H4 (cell line): ENCODE data around the gene GPC5. TPM values are rescaled to one million over a fixed set of nuclear protein-coding genes. Genes with fewer than 3 reads are reported as not detected.

Source experiments
- DNase-seq: peaks from one replicate; pipeline ENCODE4 v3.0.0-alpha.2; 2015; ENCODE audit warnings: low spot score
- total RNA-seq: library from RNA; depleted of rRNA; stranded (reverse); fragments of >200 nt; shearing (Covaris generic); gene quantifications from 2 replicates; pipeline ENCODE4 v1.2.3, GENCODE V29; 2014

Gene GPC5
- total RNA-seq, 1 experiment from 2014 or later = 1.5 TPM

DNA sequence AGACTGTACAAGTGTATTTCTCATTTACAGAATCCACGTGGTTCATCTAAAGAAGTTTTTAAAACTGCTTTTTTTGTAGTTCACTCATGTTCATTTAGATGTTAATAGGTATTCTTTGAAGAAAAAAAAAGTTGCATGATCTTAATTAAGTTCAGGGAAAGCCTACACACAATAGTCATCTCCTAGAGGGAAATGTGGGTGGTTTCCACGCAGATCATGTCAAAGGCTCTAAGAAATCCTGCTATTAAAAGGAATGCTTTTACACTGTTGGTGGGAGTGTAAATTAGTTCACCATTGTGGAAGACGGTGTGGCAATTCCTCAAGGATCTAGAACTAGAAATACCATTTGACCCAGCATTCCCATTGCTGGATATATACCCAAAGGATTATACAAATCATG is 312.3 kb downstream of the GPC5 start:
- DNase-seq = no peak

DNA sequence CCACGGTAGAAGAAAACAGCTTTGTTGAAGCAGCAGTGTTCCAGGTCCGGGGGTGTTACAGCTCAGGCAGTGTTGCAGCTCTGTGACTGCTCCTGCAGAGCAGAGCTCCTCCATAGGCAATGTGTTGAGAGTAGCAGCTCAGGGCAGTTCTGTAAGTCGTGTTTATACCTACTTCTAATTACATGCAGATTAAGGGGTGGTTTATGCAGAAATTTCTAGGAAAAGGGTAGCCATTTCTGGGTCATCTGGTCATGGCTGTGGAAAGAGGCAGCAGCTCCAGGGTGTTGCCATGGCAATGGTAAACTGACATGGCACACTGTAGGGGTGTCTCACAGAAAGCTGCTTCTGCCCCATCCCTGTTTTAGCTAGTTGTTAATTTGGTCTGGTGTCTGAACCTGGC is 316.4 kb downstream of the GPC5 start:
- no peak for DNase-seq

DNA sequence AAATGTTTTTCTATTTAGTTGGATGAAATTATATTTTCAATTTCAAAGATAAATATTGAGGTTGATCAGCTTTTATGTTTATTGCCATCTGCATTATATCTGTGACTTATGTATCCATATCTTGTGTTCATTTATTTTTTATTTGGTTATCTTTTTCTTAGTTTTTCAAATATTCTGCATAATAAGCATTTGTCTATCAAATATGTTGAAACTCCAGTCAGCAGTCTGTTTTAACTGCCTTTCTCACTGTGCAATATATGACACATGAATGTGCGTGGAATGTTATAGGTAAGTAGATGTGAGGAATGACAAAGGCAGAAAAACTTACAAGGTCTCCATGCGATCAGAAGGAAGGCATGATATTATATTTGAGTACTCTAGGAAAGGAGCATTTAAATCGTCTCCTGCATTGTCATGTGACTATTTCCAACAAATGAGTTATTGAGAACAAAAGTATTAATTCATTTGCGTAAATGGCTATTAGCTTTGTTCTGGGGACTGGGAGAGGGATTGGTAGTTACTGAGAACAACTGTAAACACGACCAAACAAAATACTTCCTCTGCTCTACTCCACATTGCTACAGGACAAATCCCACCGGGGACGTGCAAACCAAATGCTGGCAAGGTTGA is 318.1 kb downstream of the GPC5 start:
- DNase-seq = no peak

DNA sequence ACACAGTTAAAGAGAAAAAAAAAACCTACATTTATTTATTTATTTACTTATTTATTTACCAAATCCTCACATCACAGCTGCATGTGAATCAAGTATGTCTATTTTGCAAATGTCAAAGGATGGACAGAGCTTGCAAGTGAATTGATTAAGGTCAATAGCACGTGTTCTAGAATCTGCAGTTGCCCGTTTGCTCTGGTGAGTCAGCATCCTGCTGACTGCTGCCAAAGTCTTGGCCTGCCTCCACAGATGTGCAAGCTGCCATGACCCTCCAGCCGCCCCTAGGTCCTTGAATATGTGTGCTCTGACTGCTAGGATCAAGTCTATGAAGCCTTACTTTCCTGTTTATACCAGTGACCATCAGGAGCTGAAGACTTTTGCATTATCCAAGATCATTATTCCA is 320.6 kb downstream of the GPC5 start:
- DNase-seq = peak; percentile 14

DNA sequence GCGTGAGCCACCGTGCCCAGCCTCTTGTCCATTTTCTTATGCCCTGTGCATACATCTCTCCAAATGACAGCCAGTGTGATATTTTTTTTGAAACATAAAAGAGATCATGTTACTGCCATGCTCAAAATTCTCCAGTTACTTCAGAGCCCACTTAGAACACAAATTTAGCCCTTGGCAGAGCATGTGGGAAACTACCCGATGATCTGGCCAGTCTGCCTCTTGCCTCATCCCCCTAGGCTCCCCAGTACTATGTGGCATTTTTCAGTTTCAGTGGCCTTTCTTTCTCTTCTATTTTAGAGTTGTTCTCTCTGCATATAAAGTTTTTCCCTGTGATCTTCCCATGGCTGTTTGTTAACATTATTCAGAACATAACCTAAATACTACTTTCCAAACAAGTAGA is 323.0 kb downstream of the GPC5 start:
- no peak for DNase-seq

DNA sequence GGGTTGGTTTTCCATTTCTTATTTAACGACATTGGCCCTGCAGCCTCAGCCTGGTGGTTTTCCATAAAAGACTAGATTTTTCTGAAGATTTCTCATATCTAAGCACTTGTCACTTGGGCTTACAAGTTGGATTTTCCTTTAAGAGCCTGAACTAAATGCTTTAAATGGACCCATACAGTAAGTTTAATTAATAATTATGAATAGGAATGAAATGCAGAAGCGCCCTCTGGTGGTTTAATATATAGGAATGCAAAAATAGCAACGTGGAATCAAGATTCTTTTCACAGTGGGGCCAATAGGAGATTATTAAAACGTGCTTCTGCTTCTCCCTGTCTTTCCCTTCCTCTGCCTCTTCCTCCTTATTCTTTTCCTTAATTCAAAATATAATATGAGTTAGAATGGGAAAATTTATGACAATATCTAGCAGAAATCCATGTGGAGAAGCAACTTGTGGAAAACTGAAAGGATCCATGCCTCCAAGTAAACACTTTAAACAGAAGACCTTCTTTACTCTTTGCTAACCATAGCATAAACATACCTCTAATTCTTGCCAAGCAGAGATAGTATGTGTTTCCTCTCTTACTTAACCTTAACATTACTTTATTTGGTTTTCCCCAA is 324.0 kb downstream of the GPC5 start:
- peak; percentile 3 for DNase-seq

DNA sequence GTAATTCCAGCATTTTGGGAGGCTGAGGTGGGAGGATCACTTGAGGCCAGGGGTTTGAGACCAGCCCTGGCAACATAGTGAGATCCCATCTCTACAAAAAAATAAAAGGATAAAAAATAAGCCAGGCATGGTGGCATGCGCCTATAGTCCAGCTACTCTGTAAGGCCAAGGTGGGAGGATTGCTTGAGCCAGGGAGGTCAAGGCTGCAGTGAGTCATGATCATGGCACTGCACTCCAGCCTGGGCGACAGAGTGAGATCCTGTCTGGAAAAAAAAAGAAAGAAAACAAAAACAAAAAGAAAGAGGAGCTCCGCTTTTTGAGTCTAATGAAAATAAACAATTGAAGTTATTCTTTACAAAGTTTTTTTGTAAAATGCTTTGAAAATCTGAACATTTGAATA is 326.2 kb downstream of the GPC5 start:
- DNase-seq = no peak

DNA sequence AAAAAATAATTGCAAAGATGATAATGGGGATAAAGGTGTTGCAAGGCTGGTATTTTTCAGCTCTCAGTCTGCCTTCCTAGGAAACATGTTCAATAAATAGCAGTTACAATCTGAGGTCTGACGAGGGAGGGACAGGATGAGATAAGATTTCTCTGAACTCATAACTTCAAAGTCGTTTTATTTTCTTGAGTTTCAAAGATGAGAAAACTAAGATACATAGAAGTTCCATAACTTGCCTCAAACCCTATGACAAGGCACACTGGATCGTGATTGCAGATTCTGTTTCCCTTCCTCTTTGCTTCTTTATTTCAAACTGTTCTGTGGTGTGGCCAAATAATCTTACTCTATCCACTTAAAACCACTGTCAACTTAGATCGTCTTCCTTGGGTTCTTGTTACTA is 327.2 kb downstream of the GPC5 start:
- no peak for DNase-seq

DNA sequence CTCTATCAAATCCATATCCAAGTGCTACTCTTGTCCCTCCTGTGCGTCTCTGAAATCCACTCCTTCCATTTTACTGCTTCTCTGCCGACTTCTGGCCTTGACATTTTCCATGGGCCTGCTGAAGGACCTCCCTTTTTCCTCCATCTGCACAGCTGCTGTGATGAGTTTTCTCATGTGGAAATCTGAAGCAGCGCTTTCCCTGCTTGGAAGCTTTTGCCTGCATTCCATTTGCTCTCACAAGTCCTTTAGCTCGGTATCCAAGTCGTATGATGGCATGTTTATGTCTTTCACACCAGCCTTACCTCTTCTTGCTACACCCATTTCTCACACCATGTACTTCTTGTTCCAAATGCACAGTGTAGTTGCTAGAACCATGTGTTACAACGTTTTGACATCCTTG is 328.2 kb downstream of the GPC5 start:
- DNase-seq = no peak

DNA sequence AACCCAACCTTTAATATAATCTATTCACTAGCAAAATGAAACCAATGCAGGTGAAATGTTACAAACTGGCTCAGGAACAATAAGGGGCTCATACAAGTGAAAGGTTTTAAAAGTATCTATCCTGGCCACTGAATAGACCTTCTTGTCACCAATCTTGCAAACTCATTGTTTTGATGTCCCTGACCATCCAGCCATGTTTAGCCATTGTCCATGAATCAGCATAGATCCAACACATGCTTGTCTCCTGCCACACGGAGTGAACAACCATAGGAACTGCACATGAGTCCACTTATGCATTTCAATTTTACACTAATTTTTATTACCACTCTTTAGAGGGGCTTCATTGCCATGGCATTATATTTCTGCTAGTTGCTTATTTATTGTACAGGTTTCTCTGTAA is 331.4 kb downstream of the GPC5 start:
- DNase-seq = no peak

DNA sequence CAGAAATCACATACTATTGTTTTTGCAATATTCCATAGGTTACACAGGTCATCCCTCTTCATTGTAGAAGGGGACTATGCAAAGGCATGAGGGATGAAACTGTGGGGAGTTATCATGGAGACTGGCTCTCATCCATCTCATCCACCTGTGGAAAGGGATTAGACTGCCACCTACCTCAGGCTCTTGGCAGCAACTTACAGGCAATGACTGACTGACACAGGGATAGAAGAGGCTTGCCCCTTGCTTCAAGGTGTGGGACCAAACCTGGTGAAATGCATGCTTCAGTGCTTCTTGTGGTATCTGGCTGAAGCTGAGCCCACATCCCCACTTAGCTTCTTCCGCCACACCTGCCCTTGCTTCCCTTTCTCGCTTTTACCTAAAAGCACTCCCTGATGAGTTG is 341.3 kb downstream of the GPC5 start:
- no peak for DNase-seq

DNA sequence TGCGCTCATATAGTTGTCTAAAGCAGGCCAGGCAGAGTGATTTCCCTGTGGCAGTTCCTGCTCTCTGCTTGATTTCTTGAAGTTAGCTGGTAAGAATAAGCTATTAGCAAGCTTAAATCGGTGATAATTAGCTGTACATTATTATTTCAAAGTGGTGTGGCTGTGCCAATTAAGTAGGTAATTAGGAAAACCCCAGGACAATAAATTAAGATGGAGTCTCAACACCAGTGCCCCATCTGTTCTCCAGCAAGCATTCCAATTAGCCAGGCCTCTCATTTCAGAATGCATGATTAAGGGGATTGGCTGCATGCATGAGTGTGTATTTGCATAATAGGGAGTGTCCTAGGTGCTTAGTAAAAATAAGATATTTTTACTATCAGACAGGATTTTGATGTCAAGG is 342.3 kb downstream of the GPC5 start:
- no peak for DNase-seq

DNA sequence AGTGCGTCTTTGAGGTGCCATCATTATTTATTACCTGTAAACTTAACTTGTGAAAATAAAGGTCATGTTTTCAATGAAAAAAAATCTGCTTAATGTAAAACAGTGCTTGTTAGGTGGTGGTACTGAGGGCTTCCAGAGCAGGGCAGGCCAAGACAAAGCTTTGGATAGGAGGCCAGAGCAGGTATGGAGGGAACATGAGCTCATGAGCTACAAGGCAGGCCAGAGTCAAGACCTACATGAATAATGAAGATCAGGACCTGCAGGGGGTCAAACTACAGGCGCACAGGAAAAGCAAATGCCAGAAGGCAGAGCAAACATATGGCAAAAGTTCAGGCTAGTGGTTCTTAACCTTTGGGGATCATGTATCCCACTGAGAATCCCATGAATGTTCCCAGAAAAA is 343.5 kb downstream of the GPC5 start:
- no peak for DNase-seq

DNA sequence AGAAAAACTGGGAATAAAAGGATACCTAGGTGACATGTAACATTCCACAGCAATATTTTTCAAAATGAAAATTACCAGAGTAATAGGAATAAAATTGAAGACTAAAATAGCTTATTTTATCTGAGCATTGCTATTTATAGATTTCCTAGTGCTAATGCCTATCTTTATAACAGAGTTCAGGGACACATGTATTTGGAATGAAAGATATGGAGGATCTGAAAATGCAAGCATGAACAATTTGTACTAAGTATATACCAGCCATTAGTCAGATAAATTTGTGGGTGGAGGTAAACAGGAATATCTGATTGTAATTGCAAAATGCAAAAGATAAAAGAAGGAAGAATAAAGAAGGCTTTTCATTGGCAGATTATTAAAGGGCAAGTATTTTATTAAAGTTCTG is 345.9 kb downstream of the GPC5 start:
- no peak for DNase-seq

DNA sequence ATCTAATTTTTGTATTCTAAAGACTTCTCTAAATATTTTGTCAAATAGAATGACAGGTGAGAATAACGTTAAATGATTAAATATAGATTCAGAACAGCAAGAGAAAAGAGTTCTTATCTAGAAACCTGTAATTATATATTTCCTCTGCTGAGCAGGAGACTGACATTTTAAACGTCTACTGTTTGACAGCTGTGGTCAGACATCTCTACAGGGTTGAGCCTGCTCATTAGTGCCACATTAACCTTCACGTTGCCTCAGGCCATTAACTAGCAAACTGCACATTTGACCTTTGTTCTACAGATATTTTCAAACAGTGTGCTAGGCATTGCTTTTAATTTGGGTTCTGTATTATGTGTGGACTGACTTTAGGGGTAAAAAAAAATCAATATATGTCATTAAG is 347.5 kb downstream of the GPC5 start:
- DNase-seq = no peak

DNA sequence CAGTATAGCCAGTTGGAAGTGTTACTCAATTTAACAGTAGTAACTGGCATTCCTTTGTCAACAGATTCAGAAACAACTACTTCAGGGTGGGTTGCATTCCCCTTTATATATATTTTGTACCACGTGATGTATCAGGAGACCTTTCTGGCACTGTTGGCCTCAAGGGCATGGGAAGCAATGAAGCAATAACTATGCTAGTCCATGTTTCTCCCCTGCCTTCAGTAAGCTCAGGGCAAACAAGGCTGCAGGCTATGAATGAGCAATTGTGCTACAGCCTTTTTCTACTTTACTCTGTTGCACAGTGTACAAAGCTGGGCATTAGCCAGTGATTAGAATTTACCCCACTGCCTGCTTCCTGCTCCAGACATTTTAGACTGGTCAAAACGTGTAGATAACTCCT is 348.8 kb downstream of the GPC5 start:
- no peak for DNase-seq

DNA sequence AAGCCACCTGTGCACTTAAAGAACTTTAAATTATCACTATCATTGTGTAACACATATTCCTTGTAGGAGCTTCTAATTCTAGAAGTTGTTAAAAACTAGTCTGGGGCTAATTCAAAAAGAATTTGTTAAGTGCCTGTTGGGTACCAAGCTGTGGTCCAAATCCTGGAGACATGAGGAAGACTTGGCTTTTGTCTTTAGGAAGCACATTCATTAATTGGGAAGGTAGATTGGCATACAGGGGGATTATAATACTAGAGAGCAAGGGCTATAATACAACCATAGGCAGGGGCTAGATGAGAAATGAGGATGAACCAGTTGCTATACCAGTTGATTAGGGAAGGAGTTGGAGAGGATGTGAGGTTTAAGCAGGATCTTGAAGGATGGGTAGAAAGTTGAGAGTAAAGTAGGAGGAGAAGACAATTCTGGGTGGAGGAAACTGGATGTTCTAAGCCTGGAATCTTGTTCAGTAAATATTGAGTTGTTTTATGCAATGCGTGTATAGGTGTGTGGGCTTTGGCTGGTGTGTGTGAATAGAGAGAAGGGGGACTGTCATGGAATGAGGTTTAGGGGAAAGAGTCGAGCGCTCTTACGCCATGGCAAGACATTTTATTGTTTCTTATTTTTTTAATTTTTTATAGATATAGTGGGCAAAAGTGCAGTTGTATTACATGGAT is 350.1 kb downstream of the GPC5 start:
- DNase-seq = no peak

DNA sequence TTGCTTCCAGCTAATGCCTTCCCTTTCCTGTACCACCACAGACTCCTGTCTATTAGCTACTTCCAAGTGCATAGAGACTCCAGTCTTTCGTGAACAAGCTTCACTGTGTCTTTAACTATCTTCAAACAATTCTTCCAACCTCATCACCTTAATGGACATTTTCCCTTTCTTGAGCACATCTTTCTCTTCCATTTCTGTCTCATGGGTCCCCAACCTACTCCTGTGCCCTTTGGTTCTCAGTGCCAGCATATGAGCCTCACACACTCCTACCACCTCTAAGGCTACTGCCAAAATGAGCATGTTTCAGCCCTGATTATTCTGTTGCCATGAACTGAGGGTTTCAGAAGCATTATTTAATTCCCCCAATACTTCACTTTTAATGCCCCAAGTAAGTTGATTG is 360.3 kb downstream of the GPC5 start:
- no peak for DNase-seq

DNA sequence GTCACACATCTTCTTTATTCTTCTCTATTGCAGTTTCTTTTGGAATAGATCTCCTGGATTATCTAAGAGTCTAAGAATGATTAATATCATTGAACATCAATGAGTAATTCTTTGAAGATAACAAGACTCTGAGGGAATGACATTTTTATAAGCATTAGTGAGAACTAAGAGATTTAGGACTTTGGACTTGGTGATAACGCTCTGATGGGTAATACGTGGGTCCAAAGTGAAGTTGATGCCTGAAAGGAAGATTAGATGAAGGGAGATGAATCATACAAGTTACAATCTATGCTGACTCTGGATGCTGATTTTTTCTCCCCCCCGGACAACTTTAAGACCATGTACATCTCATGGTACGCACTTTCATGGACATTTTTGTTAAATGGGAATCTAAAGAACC is 364.5 kb downstream of the GPC5 start:
- no peak for DNase-seq

DNA sequence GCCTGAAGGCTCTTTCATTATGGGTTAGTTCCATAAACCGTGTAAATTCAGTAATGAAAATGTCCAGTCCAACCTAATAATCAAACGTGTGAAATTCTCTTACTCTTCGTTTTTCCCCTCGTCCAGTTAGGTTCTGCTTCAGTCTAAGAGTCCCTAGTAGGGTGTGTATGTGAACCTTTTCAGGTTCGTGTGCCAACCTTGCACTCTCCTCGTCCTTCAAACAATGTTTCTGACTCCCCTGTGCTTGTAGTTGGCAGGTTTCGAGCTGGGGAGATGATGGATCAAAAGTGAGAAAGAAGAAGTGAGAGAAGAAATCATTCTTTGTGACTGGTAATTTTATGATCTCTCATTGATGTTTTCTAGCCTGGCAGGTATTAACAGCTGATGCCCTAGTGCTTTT is 366.1 kb downstream of the GPC5 start:
- DNase-seq = no peak

DNA sequence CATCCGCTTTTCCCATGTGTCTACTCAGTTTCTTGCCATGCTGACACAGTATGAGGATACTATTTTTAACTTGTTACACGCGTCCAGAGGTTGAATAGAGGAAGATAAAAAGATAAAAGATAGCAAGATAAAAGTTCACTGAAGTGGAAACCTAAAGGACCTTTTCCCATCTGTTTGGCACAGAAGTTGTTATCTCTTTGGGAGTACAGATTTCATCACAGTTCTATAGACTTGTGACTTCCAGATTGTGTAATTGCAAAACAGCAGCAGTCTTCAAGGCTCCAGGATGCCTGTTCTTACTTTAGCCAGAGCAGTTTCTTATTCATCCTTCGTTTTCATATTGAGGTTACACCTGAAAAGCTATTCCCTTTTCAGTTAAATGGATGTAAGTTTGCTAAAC is 369.2 kb downstream of the GPC5 start:
- no peak for DNase-seq

DNA sequence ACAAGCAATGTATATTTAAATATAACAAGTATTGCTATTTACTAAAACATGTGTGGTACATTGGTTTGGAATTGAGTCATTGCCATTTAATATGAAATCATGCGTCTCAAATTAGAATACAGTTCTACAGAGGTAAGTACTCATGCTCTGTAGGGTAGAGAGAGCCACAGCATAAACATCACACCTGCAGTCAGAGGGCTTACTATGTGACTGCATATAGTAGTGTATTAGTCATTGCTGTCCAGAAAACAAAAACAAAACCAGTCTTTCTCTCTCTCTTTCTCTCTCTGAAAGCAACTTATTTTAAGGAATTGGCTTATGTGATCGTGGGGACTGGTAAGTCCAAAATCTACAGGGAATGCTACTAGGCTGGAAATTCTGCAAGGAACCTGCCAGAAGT is 370.3 kb downstream of the GPC5 start:
- DNase-seq = no peak

DNA sequence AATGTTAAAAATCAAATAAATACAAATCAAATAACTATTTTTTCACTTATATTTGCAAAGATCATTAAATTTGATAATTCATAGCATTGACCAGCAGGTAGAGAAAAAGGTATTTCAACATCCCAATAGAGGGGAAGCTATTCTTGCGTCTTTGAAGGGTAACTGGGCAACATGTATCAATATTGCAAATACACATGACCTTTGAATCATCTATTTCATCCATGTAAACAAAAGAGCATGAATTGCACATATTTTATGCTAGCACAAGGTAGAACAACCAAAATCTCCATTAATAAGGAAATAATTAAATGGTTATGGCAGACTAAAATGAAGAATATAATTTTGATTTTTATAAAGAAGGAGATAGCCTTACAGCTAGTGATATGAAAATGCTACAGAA is 372.8 kb downstream of the GPC5 start:
- no peak for DNase-seq
